Stimulated activated CD8-positive, alpha-beta memory T cell treated with anti-CD3 and anti-CD28 coated beads, Interleukin-7, amount 100 ng/mL, for 48 hours (primary cell): ENCODE measurements around the gene MPZ.
"Not testable (repeated sequence)": the region's sequence is repeated elsewhere in the genome, so short reads cannot be mapped to it uniquely, and the experiment has no call there.

ENCODE experiments used
- DNase-seq, 2 donors: peaks; one replicate each; pipeline ENCODE4 v3.0.0-alpha.2; 2020; ENCODE audit warnings: low read depth in 1 of 2; ENCODE audit errors: extremely low read depth in 1 of 2

The MPZ gene

DNA sequence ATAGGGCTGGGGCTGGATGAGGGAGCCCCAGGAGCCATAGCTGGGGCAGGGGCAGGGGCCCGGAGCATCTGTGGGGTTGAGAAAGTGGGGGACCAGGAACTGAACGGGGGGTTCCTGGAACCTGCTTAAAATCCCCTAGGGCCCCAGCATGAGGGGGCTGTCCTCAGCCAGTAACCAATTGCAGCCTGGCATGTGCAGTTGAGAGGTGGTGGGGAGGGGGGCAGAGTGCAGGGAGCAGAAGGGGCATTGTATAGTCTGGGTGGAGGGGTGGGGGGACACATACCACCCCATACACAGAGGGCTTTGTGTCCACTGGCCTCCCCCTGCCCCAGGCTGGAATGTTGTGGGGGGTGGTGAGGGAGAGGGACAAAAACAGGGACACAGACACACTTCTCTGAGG is at the start of gene MPZ:
TSS of gene MPZ (minus strand) at position 101 of the 400 bp plus-strand sequence. CDS start at position 38, 63 bp downstream.
- DNase-seq, result no peak

DNA sequence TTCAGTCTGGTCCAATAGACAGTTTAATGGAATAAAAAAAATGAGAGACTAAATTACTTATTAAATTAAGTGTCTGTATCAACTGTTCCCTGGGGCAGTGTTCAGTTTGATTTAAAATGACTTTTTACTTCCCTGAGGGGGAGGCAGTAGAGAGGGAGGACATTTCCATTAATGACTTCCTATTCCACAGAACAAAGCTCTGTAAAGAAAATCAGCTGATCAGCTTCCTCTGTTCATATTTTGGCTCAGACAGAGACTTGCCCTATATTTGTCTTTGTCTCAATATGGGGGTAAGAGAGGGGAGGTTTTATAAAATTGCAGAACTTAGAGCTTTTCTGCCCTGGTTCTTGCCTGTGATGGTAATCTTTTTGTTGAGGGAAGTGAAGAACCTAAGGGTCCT is 49.5 kb upstream of the MPZ start:
- DNase-seq, result no peak

DNA sequence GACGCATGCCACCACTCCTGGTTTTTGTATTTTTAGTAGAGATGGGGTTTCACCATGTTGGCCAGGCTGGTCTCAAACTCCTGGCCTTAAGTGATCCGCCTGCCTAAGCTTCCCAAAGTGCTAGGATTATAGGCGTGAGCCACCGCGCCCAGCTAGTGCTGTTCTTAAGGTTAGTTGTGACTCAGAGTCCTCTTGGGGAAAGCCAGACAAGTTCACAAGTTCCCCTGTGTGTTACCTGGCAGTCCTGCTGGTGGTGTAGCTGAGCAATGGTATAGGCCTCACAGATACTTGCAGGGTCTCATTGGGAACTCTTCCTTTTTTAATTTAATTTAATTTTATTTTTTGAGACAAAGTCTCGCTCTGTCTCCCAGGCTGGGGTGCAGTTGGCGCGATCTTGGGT is 47.3 kb upstream of the MPZ start:
- DNase-seq, result no peak

DNA sequence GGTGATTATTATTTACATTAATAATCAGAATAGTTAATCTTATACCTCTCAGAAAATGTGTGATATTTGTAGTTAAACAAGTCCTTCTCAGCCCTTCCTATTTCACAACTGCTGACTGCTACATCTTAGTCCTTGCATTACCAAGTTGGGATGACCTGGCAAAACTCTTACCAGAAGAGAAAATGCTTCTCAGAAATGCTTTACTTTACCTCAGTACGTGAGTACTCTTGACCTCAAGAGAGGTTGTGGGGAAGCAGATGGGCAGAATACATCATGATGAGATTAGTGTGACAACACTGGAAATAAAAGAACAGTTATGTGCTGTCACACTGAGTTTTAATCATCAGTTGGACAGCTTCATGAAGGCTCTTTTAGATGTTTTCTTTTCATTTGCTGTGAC is 41.7 kb upstream of the MPZ start:
- no peak for DNase-seq

DNA sequence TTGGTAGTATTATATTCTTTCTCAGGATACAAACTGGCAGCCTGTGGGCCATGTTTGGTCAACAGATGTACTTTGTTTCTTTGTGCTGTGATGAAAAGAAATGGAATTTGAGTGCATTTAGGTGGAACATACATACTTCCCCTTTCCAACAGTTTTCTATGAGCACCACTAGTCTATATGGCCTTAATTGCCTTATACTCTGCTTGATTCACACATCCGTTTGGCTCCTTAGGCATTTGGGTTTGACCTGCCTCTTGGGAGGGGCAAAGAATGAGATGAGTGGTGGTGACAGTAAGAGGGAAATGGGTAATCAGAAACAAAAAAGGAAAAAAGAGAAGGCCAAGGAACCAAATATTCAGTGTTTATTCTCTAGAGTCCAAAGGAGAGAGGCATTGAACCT is 40.9 kb upstream of the MPZ start:
- DNase-seq, result no peak

DNA sequence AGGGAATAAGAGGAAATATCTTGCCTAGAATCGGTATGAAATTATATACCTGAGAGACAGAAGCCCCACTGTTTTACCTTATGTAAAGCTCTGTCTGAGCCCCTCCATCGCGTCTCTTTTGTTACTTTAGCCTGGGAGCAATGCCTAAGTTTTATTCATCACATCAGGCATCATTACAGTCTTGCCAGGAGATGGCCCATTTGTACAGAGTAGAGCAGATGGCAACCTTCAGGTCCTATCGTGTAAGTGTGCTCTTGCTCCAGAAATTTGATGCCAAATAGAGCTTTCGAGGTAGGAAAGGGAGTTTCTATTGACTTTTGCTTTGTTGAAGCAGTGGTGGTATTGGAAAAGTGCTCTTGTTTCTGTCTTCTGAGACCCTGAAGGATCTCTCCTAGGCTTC is 33.1 kb upstream of the MPZ start:
- DNase-seq, result no peak

DNA sequence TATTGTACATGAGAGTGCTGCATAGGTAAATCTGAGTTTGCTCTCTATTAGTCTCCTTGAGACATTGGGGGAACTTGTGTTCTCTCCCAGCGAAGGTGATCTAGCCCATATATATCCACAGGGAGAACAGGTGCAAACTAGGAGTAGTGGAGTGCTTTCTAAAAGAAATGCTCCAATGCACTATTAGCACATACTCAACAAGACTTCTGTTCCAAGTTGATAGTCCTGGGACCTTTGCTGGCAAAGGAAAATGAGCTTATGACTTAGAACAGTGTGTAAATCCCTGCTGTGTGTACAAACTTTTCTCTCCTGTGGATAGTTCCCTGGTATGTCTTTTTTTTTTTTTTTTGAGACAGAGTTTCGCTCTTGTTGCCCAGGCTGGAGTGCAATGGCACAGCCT is 32.4 kb upstream of the MPZ start:
- no peak for DNase-seq

DNA sequence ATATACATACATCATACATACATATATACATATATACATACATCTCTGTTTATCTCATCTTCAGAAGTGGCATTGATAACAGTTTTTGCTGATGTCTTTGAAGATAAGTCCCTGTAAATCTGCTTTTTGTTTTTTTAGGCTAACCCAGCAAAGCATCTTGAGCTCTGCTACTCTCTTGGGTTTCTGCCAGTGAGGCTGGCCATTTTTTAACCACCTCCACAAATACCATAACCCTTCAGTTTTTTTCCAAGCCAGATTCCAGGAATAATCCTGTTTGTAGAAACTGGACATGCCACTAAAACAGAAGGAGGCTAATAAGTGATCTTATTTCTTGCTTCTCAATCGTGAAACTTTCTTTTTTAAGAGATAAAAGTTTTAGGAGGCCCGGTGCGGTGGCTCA is 26.0 kb upstream of the MPZ start:
- DNase-seq, result no peak

DNA sequence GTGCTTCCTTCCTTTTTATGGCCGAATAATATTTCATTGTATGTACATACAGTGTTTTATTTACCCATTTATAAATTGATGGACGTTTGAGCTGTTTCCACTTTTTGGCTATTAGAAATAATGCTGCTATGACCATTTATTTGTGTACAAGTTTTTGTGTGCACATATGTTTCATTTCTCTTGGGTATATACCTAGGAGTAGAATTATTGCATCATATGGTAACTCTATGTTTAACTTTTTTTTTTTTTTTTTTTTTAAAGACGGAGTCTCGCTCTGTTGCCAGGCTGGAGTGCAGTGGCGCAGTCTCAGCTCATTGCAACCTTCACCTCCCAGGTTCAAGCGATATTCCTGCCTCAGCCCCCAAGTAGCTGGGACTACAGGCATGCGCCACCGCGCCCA is 23.4 kb upstream of the MPZ start:
- no peak for DNase-seq

DNA sequence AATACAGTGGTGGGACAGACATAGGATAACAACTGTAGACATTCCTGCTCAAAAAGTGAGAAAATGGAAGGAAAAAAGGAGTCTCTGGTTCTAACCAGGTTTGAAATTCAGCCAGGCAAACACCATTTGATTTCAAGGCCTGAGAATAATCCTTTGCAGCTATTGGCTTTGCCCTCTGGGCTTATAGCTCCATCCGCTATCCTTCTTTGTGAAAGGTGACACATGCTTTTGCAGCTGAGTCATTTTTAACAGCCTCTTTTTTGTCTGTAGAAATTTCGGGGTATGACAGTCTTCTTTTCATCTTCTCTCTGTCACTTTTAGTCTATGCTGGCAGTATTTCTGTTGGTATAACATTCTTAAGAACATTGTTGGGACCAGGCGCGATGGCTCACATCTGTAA is 20.6 kb upstream of the MPZ start:
- no peak for DNase-seq

DNA sequence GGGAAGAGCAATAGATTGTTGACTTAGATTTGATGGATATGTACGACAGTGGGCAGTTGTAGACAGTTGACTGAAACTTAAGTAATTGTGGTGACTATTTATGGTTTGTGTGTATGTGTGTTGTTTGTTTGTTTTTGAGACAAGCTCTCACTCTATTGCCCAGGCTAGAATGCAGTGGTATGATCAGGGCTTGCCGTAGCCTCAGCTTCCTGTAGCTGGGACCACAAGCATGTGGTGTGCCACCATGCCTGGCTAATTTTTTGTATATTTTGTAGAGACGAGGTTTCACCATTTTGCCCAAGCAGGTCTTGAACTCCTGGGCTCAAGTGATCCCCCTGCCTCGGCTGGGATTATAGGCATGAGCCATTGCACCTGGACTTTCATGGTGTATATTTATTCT is 14.3 kb upstream of the MPZ start:
- no peak for DNase-seq

DNA sequence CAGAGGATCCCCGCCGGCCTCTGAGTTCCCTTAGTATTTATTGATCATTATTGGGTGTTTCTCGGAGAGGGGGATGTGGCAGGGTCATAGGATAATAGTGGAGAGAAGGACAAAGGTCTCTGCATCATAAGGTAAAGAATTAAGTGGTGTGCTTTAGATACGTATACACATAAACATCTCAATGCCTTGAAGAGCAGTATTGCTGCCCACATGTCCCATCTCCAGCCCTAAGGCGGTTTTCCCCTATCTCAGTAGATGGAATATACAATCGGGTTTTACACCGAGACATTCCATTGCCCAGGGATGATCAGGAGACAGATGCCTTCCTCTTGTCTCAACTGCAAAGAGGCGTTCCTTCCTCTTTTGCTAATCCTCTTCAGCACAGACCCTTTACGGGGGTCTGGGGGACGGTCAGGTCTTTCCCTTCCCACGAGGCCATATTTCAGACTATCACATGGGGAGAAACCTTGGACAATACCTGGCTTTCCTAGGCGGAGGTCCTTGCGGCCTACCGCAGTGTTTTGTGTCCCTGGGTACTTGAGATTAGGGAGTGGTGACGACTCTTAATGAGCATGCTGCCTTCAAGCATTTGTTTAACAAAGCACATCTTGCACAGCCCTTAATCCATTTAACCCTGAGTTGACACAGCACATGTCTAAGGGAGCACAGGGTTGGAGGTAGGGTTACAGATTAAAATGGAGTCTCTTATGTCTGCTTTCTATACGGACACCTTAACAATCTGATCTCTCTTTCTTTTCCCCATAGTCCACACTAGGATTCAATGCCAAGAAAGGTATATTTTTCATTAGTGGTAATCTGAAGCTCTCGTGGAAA is 6.3 kb upstream of the MPZ start:
- DNase-seq, result not testable (repeated sequence)

DNA sequence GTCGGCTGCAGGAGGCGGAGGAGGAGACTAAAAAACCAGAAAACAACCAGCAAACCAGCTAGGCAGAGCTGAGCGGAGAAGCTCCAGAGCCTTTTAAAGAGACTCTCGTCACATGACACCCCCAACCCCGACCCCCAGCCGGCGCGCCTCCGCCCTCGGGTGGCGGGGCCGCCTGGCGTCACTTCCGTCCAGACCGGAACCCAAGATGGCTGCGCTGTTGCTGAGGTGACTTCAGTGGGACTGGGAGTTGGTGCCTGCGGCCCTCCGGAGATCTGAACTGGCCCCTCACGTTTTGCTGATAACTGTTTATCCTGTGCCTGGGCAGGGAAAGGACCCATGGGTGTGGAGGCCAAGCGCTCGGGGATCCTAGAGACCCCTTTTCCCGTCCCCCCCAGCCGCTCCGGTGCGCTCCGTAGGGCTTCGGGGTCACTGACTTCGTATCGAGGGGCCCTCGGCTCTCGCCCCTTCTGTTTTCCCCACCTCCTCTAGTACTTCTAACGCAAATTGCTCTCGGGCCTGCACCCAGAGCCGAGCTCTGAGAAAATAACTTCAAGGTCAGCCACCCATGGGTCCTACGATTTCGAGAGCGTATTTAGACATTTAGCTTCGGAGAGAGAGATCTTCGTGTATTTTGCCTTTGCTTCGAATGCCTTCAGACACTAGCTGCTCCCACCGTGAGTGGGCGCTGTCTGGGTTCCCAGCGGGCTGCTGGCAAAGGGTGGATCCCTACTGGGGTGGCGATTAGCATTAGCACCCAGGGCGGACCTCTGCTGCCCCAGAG is 4.6 kb upstream of the MPZ start, which contains the start of gene SDHC:
TSS of gene SDHC (plus strand) at position 181 of the 781 bp plus-strand sequence. CDS start at position 206, 25 bp downstream.
- peak; percentile 76 to 80 for DNase-seq

DNA sequence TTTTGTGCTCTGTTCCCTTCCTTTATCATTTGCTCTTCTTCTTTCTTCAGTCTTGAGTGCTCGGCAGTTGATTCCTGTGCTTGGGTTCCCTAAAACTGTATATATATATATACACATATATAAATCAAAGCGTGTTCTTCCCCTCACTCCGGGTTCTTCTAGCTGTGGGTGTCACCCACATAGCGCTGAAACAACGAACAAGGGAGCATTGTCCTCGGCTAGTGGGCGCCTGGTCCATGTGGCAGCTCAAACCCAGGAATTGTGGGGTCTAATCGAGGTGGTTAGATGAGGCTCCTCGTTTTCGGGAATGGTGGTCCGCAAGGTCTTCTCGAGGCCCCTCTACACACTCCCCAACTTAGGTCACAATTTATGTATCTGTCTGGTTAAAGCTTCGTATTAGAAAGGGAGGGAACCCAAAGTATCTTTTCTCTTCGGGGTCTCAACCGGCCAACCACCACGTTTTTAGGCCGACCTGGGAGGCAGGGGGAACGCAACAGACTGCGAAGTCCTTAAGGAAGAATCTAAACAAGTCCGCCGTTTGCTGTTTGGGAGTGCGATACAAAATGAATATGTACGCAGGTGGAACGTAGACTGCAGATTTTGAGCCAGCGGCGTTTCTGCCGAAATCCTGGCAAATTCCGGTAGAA is 3.9 kb upstream of the MPZ start:
- no peak for DNase-seq

DNA sequence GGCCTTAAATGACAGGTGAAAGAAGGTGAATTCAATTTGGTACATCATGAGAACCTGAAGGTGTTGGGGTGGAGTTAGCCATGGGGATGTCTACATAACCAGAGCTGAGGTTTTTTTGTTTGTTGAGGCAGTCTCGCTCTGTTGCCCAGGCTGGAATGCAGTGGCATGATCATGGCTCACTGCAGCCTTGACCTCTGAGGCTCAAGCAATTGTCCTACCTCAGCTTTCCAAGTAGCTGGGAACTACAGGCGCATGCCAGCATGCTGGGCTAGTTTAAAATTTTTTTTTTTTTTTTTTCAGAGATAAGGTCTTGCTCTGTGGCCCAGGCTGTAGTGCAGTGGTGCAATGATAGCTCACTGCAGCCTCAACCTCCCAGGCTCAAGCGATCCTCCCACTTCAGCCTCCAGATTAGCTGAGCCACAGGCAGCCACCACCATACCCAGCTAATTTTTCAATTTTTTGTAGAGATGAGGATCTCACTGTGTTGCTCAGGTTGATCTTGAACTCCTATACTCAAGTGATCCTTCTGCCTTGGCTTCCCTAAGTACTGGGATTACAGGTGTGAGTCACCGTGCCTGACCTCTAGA is 1.9 kb upstream of the MPZ start:
- DNase-seq, result no peak

DNA sequence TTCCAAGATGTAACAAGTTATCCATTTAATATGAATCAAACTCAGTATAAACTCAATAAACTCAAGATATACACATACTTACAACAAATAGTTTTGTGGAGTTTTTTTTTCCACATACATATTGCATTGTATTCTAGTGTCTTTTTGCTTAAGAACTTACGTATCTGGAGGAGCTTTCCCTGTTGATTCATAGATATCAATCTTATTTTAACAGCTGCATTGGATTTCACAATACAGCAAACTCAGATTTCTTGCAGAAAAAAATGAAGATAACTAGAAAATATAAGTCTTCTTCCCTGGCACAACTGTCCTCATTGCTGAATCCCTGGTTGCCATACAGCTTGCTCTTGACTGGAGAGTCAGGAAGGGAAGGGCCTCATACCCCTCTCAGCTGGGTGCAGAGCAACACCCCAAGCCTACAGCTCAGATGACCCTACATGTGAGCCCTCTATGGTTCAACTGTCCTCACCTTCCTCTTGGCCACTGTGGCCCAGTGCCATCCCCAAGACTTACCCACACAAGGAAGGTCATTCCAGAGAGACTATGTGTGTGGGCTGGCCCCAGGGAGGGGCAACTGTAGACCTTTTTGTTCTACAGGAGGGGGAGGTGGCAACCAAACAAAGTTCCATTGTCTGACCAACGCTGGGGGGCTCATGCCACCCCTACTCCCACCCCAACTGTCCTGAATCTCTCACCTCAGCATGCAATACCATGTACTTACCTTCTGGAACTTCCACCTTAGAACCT is 1.7 kb downstream of the MPZ start:
- DNase-seq, result no peak

DNA sequence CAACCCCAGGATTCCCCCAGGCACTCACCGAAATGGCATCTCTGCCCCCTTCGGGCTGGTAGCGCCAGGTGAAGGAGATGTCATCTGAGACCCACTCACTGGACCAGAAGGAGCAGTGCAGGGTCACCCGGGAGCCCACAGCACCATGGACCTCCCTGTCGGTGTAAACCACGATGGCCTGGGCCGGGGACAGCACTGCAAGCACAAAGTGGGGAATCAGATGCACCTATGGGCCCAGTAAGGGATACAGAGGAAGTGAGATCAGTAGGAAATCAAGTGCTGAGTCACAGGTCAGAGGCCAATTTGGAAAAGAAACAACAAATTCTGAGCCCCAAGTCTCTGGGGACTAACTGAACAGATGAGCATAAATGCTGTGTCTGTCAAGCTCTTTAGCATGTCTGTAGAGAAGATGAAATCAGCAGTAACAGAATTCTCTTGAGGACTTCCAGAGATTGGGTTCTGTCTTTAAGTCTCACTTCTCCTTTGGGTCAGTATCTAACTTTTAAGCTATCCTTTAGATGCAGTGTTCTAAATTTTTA is 2.5 kb downstream of the MPZ start:
- DNase-seq, result no peak

DNA sequence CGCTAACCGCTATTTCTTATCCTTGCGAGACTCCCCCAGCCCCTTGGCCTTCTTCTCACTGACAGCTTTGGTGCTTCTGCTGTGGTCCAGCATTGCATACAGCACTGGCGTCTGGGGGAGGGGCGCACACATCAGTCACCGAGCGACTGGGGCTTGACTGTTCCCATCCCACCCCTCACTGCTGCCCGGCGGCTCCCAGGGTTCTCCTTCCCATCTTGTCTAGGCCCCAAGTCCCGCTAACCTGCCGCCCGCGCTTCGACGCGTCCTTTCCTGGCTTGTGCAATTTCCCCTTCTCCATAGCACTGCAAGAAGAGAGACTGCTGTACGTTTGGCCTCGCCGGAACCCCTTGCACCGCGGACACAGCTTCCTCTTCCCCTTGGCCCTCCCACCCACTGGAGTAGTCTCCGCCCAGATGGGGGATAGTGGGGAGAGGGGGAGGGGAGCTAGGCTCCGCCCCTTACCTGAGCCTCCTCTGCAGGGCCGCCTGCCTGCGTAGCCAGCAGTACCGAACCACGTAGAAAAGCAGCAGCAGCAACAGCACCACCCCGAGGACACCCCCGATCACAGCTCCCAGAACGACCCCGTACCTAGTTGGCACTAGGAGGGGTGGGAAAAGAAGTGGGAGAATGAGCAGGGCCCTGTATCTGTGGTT is 3.8 kb downstream of the MPZ start:
- peak; percentile 67 to 81 for DNase-seq

DNA sequence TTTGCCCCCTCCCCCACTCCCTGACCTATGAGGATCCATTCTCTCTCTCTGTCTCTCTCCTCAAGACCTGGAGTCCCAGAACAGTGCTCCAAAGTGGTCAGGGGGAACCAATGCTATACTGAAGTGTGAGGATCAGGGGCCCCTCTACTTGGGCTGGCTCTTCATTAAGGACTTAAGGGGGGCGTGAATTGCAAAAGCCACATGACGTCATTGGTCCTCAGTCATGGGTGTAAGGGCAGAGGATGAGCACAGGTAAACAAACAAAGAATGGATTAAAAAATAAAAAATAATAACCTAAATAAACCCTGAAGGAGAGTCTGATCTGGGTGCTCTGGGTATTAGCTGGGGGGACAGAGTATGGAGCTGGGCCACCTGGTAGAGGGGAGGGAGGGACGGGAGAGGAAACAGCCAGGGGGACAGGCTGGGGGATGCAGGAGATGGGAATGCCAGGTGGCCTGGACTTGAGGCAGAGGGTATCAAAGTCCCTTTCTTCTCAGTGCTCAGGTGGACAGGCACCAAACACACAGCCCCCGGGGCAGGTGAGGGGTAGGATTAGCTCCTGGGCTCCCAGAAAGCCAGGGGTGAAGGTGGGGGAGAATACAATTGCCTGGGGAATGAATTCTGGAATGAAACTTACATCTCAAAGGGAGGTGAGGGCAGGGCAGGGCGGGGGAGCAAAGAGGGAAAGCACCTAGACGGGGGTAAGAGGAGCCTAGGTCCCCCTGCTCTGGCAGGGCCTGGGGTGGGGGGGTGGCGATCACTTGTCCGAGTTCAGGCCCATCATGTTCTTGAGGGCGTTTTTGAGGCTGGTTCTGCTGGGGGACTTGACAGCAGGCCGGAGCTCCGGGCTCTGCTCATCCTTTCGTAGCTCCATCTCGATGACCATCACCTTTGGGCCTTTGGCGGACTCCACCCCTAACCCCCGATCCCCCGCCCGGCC is 4.6 kb downstream of the MPZ start:
- DNase-seq, result no peak
